Activated CD4-positive, alpha-beta T cell treated with anti-CD3 and anti-CD28 coated beads, Interleukin-10, Interleukin-2, amounts not matched to agents 100 ng/mL and 50 ng/mL, durations not matched to agents 16 hours and 8 hours (primary cell): ENCODE results near the gene DDX20.
"Not testable (repeated sequence)": the region's sequence is repeated elsewhere in the genome, so short reads cannot be mapped to it uniquely, and the experiment has no call there.

Experiments
- DNase-seq: peaks from one replicate; pipeline ENCODE4 v3.0.0-alpha.2; 2020

DDX20 gene

GRCh38 chr1:111733183-111733991, 22.3 kb upstream of the DDX20 start:
- peak; percentile 37 for DNase-seq

- DNase-seq: no peak
Measured at GRCh38 chr1:111733992-111734341, 21.7 kb upstream of the DDX20 start.

- DNase-seq: no peak
Measured at GRCh38 chr1:111734426-111734825, 21.3 kb upstream of the DDX20 start.

- DNase-seq: no peak
Measured at GRCh38 chr1:111734856-111735255, 20.8 kb upstream of the DDX20 start.

GRCh38 chr1:111735321-111735720, 20.4 kb upstream of the DDX20 start:
- DNase-seq: no peak

- DNase-seq: no peak
Measured at GRCh38 chr1:111735858-111736544, 19.7 kb upstream of the DDX20 start.

- DNase-seq: no peak
Measured at GRCh38 chr1:111736548-111737215, 19.0 kb upstream of the DDX20 start.

- DNase-seq: no peak
Measured at GRCh38 chr1:111737216-111738132, 18.2 kb upstream of the DDX20 start.

GRCh38 chr1:111738133-111738435, 17.6 kb upstream of the DDX20 start:
- DNase-seq: no peak

- peak; percentile 55 for DNase-seq
Measured at GRCh38 chr1:111738436-111739193, 17.1 kb upstream of the DDX20 start.

GRCh38 chr1:111739194-111739924, 16.3 kb upstream of the DDX20 start, which contains the start of gene INKA2:
INKA2 (minus strand) TSS chr1:111739395; CDS start chr1:111739242, 153 bp downstream.
- peak; percentile 91 for DNase-seq

GRCh38 chr1:111739925-111740765, 15.6 kb upstream of the DDX20 start:
- peak; percentile 20 for DNase-seq

GRCh38 chr1:111742292-111742691, 13.4 kb upstream of the DDX20 start:
- DNase-seq: not testable (repeated sequence)

- no peak for DNase-seq
Measured at GRCh38 chr1:111742938-111743549, 12.7 kb upstream of the DDX20 start.

GRCh38 chr1:111743679-111744101, 12.0 kb upstream of the DDX20 start:
- no peak for DNase-seq

- DNase-seq: no peak
Measured at GRCh38 chr1:111745675-111746613, 9.8 kb upstream of the DDX20 start.

GRCh38 chr1:111746614-111746999, 9.1 kb upstream of the DDX20 start:
- DNase-seq: no peak

- DNase-seq: peak; percentile 91
Measured at GRCh38 chr1:111747282-111747734, 8.4 kb upstream of the DDX20 start.

GRCh38 chr1:111747947-111748346, 7.8 kb upstream of the DDX20 start:
- no peak for DNase-seq
